Measurements from ENCODE around the gene ILKAP. TPM values are rescaled to one million over a fixed set of nuclear protein-coding genes. Genes with fewer than 3 reads are reported as not detected.

Gene ILKAP
- total and polyA plus RNA-seq, 2 donors: 22.3 to 67.0 TPM

GRCh38 chr2:238183821-238184220 is 19.7 kb downstream of the ILKAP start:
- no peaks in the 10 kb centered on the region for H3K9me3 ChIP-seq (ENCODE audit: control insufficient read depth in 2 of 2, insufficient read depth in 1 of 2, low read length in 1 of 2)
- peaks cover 77 to 95% of the 10 kb centered on the region in 2 donors for H3K36me3 ChIP-seq (ENCODE audit: control insufficient read depth in 2 of 2, insufficient read depth in 2 of 2, low read length in 1 of 2)
- no peaks in the 10 kb centered on the region for H3K4me1 ChIP-seq (ENCODE audit: control insufficient read depth in 2 of 2, insufficient read depth in 2 of 2, low read length in 2 of 2)
- no peaks in the 10 kb centered on the region for H3K27me3 ChIP-seq (ENCODE audit: control insufficient read depth in 2 of 2, insufficient read depth in 1 of 2, low read length in 1 of 2)
- no peak overlapping the region for H3K27ac ChIP-seq (ENCODE audit: low read depth in 1 of 2, low read length in 1 of 2)
- 93% methylated on average over 4 of the region's 4 CpGs for WGBS
- no peak for DNase-seq (ENCODE audit: low read depth in 6 of 9, low spot score in 9 of 9)
- no peak overlapping the region for H3K4me3 ChIP-seq (ENCODE audit: low read length in 2 of 2)

GRCh38 chr2:238182362-238182761 is 21.1 kb downstream of the ILKAP start:
- no peak for DNase-seq (ENCODE audit: low read depth in 6 of 9, low spot score in 9 of 9)
- no peak overlapping the region for H3K4me3 ChIP-seq (ENCODE audit: low read length in 2 of 2)
- WGBS: 95% methylated on average over 6 of the region's 6 CpGs
- H3K36me3 ChIP-seq (ENCODE audit: control insufficient read depth in 2 of 2, insufficient read depth in 2 of 2, low read length in 1 of 2): peaks cover 76 to 93% of the 10 kb centered on the region in 2 donors
- H3K27me3 ChIP-seq (ENCODE audit: control insufficient read depth in 2 of 2, insufficient read depth in 1 of 2, low read length in 1 of 2): no peaks in the 10 kb centered on the region
- H3K4me1 ChIP-seq (ENCODE audit: control insufficient read depth in 2 of 2, insufficient read depth in 2 of 2, low read length in 2 of 2): no peaks in the 10 kb centered on the region
- H3K9me3 ChIP-seq (ENCODE audit: control insufficient read depth in 2 of 2, insufficient read depth in 1 of 2, low read length in 1 of 2): no peaks in the 10 kb centered on the region
- no peak overlapping the region for H3K27ac ChIP-seq (ENCODE audit: low read depth in 1 of 2, low read length in 1 of 2)

GRCh38 chr2:238180554-238180953 is 22.9 kb downstream of the ILKAP start:
- no peaks in the 10 kb centered on the region for H3K27me3 ChIP-seq (ENCODE audit: control insufficient read depth in 2 of 2, insufficient read depth in 1 of 2, low read length in 1 of 2)
- H3K4me1 ChIP-seq (ENCODE audit: control insufficient read depth in 2 of 2, insufficient read depth in 2 of 2, low read length in 2 of 2): no peaks in the 10 kb centered on the region
- H3K9me3 ChIP-seq (ENCODE audit: control insufficient read depth in 2 of 2, insufficient read depth in 1 of 2, low read length in 1 of 2): no peaks in the 10 kb centered on the region
- peaks cover 68 to 86% of the 10 kb centered on the region in 2 donors for H3K36me3 ChIP-seq (ENCODE audit: control insufficient read depth in 2 of 2, insufficient read depth in 2 of 2, low read length in 1 of 2)
- 91% methylated on average over 5 of the region's 5 CpGs for WGBS
- no peak for DNase-seq (ENCODE audit: low read depth in 6 of 9, low spot score in 9 of 9)
- H3K27ac ChIP-seq (ENCODE audit: low read depth in 1 of 2, low read length in 1 of 2): no peak overlapping the region
- no peak overlapping the region for H3K4me3 ChIP-seq (ENCODE audit: low read length in 2 of 2)

GRCh38 chr2:238176613-238177012 is 26.9 kb downstream of the ILKAP start:
- no peaks in the 10 kb centered on the region for H3K4me1 ChIP-seq (ENCODE audit: control insufficient read depth in 2 of 2, insufficient read depth in 2 of 2, low read length in 2 of 2)
- DNase-seq (ENCODE audit: low read depth in 6 of 9, low spot score in 9 of 9): no peak
- H3K9me3 ChIP-seq (ENCODE audit: control insufficient read depth in 2 of 2, insufficient read depth in 1 of 2, low read length in 1 of 2): no peaks in the 10 kb centered on the region
- no peaks in the 10 kb centered on the region for H3K27me3 ChIP-seq (ENCODE audit: control insufficient read depth in 2 of 2, insufficient read depth in 1 of 2, low read length in 1 of 2)
- peaks cover 70 to 85% of the 10 kb centered on the region in 2 donors for H3K36me3 ChIP-seq (ENCODE audit: control insufficient read depth in 2 of 2, insufficient read depth in 2 of 2, low read length in 1 of 2)
- H3K27ac ChIP-seq (ENCODE audit: low read depth in 1 of 2, low read length in 1 of 2): no peak overlapping the region
- no peak overlapping the region for H3K4me3 ChIP-seq (ENCODE audit: low read length in 2 of 2)

DNA sequence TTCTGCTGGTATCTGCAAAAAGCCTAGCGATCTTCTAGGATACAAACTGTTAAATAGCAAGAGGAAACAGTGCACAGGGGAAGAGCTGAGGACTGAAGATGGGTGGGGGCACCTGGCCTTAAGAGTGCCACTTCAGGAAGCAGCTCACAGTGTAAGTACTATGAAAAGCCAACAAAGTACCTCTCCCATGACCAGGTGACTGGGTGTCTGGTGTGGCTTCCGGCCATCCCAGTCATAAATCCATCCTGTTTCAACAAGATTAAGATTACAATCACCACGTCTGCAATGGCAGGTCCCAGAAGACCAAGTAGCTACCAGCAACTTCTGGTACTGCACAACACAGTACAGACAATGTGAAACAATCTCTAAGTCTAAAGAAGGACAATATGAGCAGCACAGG is 28.8 kb downstream of the ILKAP start:
- peaks cover 76 to 83% of the 10 kb centered on the region in 2 donors for H3K36me3 ChIP-seq (ENCODE audit: control insufficient read depth in 2 of 2, insufficient read depth in 2 of 2, low read length in 1 of 2)
- DNase-seq (ENCODE audit: low read depth in 6 of 9, low spot score in 9 of 9): no peak
- no peaks in the 10 kb centered on the region for H3K27me3 ChIP-seq (ENCODE audit: control insufficient read depth in 2 of 2, insufficient read depth in 1 of 2, low read length in 1 of 2)
- H3K4me3 ChIP-seq (ENCODE audit: low read length in 2 of 2): no peak overlapping the region
- no peaks in the 10 kb centered on the region for H3K4me1 ChIP-seq (ENCODE audit: control insufficient read depth in 2 of 2, insufficient read depth in 2 of 2, low read length in 2 of 2)
- 96% methylated on average over 3 of the region's 3 CpGs for WGBS
- H3K9me3 ChIP-seq (ENCODE audit: control insufficient read depth in 2 of 2, insufficient read depth in 1 of 2, low read length in 1 of 2): no peaks in the 10 kb centered on the region
- no peak overlapping the region for H3K27ac ChIP-seq (ENCODE audit: low read depth in 1 of 2, low read length in 1 of 2)

- WGBS: 98% methylated on average over 8 of the region's 8 CpGs
- no peaks in the 10 kb centered on the region for H3K27me3 ChIP-seq (ENCODE audit: control insufficient read depth in 2 of 2, insufficient read depth in 1 of 2, low read length in 1 of 2)
- no peak overlapping the region for H3K4me3 ChIP-seq (ENCODE audit: low read length in 2 of 2)
- no peak for DNase-seq (ENCODE audit: low read depth in 6 of 9, low spot score in 9 of 9)
- H3K27ac ChIP-seq (ENCODE audit: low read depth in 1 of 2, low read length in 1 of 2): no peak overlapping the region
- H3K36me3 ChIP-seq (ENCODE audit: control insufficient read depth in 2 of 2, insufficient read depth in 2 of 2, low read length in 1 of 2): peaks cover 76 to 83% of the 10 kb centered on the region in 2 donors
- no peaks in the 10 kb centered on the region for H3K4me1 ChIP-seq (ENCODE audit: control insufficient read depth in 2 of 2, insufficient read depth in 2 of 2, low read length in 2 of 2)
- no peaks in the 10 kb centered on the region for H3K9me3 ChIP-seq (ENCODE audit: control insufficient read depth in 2 of 2, insufficient read depth in 1 of 2, low read length in 1 of 2)
Measured at GRCh38 chr2:238174291-238174690, 29.2 kb downstream of the ILKAP start.

- H3K9me3 ChIP-seq (ENCODE audit: control insufficient read depth in 2 of 2, insufficient read depth in 1 of 2, low read length in 1 of 2): no peaks in the 10 kb centered on the region
- no peaks in the 10 kb centered on the region for H3K4me1 ChIP-seq (ENCODE audit: control insufficient read depth in 2 of 2, insufficient read depth in 2 of 2, low read length in 2 of 2)
- no peak overlapping the region for H3K4me3 ChIP-seq (ENCODE audit: low read length in 2 of 2)
- no peak overlapping the region for H3K27ac ChIP-seq (ENCODE audit: low read depth in 1 of 2, low read length in 1 of 2)
- H3K36me3 ChIP-seq (ENCODE audit: control insufficient read depth in 2 of 2, insufficient read depth in 2 of 2, low read length in 1 of 2): peaks cover 78 to 84% of the 10 kb centered on the region in 2 donors
- no peaks in the 10 kb centered on the region for H3K27me3 ChIP-seq (ENCODE audit: control insufficient read depth in 2 of 2, insufficient read depth in 1 of 2, low read length in 1 of 2)
- no peak for DNase-seq (ENCODE audit: low read depth in 6 of 9, low spot score in 9 of 9)
- WGBS: 96% methylated on average over 2 of the region's 2 CpGs
Measured at GRCh38 chr2:238173692-238174091, 29.8 kb downstream of the ILKAP start.

GRCh38 chr2:238172439-238172838 is 31.1 kb downstream of the ILKAP start:
- Histone ChIP-seq H3K4me1 (ENCODE audit: control insufficient read depth in 2 of 2, insufficient read depth in 2 of 2, low read length in 2 of 2) (no peaks in the 10 kb centered on the region), H3K36me3 (ENCODE audit: control insufficient read depth in 2 of 2, insufficient read depth in 2 of 2, low read length in 1 of 2) (peaks cover 77 to 82% of the 10 kb centered on the region in 2 donors), H3K27me3 (ENCODE audit: control insufficient read depth in 2 of 2, insufficient read depth in 1 of 2, low read length in 1 of 2) (no peaks in the 10 kb centered on the region), H3K4me3 (ENCODE audit: low read length in 2 of 2) (no peak overlapping the region), H3K9me3 (ENCODE audit: control insufficient read depth in 2 of 2, insufficient read depth in 1 of 2, low read length in 1 of 2) (no peaks in the 10 kb centered on the region), H3K27ac (ENCODE audit: low read depth in 1 of 2, low read length in 1 of 2) (no peak overlapping the region)
- no peak for DNase-seq (ENCODE audit: low read depth in 6 of 9, low spot score in 9 of 9)
- WGBS: 92% methylated on average over 14 of the region's 14 CpGs

GRCh38 chr2:238171575-238172187 is 31.8 kb downstream of the ILKAP start:
- no peaks in the 10 kb centered on the region for H3K27me3 ChIP-seq (ENCODE audit: control insufficient read depth in 2 of 2, insufficient read depth in 1 of 2, low read length in 1 of 2)
- no peak overlapping the region for H3K4me3 ChIP-seq (ENCODE audit: low read length in 2 of 2)
- H3K9me3 ChIP-seq (ENCODE audit: control insufficient read depth in 2 of 2, insufficient read depth in 1 of 2, low read length in 1 of 2): no peaks in the 10 kb centered on the region
- no peak for DNase-seq (ENCODE audit: low read depth in 6 of 9, low spot score in 9 of 9)
- H3K4me1 ChIP-seq (ENCODE audit: control insufficient read depth in 2 of 2, insufficient read depth in 2 of 2, low read length in 2 of 2): peaks cover 0 to 3% of the 10 kb centered on the region in 2 donors
- no peak overlapping the region for H3K27ac ChIP-seq (ENCODE audit: low read depth in 1 of 2, low read length in 1 of 2)
- peaks cover 76 to 84% of the 10 kb centered on the region in 2 donors for H3K36me3 ChIP-seq (ENCODE audit: control insufficient read depth in 2 of 2, insufficient read depth in 2 of 2, low read length in 1 of 2)
- 98% methylated on average over 9 of the region's 9 CpGs for WGBS

Data from thymus (tissue), 11 donors.